IMR-90 (cell line): ENCODE measurements around the gene COX6A1. TPM values are rescaled to one million over a fixed set of nuclear protein-coding genes. Genes with fewer than 3 reads are reported as not detected.

Source experiments
- ATAC-seq: fragments of 200-7000 bp; cut with Tn5 transposase; 2 replicates; pipeline ENCODE4 v1.9.1; 2020; ENCODE audit warnings: low read depth, mild to moderate bottlenecking, moderate library complexity
- BruUV-seq: library from RNA; stranded (reverse); fragments of 400-500 nt; replicated peaks from 2 replicates; lab custom pipeline; 2021; lab: Mats Ljungman, UMichigan
- CTCF ChIA-PET: fragments of 300-600 bp; formaldehyde crosslinking; extraction: SDS; loops from one replicate; lab custom pipeline; 2021; ENCODE audit warnings: antibody characterized with exemption; lab: Yijun Ruan, JAX
- POLR2A ChIA-PET: fragments of 300-600 bp; sonication (Branson Sonifier 250); formaldehyde crosslinking; loops from one replicate; lab custom pipeline; 2022; ENCODE audit warnings: antibody characterized with exemption; ENCODE audit not compliant: unreplicated experiment; lab: Charles Lee
- DNase-seq: peaks from one replicate; pipeline ENCODE4 v3.0.0; 2013
- H2AFZ ChIP-seq: replicated peaks from 2 replicates; pipeline ENCODE3; 2013; ENCODE audit warnings: low read length, mild to moderate bottlenecking; ENCODE audit not compliant: poor library complexity
- H2AK5ac ChIP-seq: 2 replicates; pipeline ENCODE4 v1.6.1; 2013; ENCODE audit warnings: low read depth, low read length, inconsistent platforms
- H2AK9ac ChIP-seq: replicated peaks from 2 replicates; pipeline ENCODE3; 2013; ENCODE audit warnings: mild to moderate bottlenecking, low read depth, low read length, moderate library complexity; ENCODE audit not compliant: poor library complexity
- H2BK120ac ChIP-seq: 2 replicates; pipeline ENCODE4 v1.6.1; 2013; ENCODE audit warnings: low read depth, low read length, inconsistent platforms
- H2BK15ac ChIP-seq: 3 replicates; pipeline ENCODE4 v1.6.1; 2013; ENCODE audit warnings: low read depth, low read length, inconsistent platforms
- H2BK20ac ChIP-seq: 2 replicates; pipeline ENCODE4 v1.6.1; 2013; ENCODE audit warnings: low read depth, mild to moderate bottlenecking, inconsistent platforms, low read length, moderate library complexity
- H2BK5ac ChIP-seq: 2 replicates; pipeline ENCODE4 v1.6.1; 2013; ENCODE audit warnings: mild to moderate bottlenecking, low read depth, low read length, inconsistent platforms; ENCODE audit not compliant: poor library complexity, severe bottlenecking
- H3K14ac ChIP-seq: replicated peaks from 2 replicates; pipeline ENCODE4 v1.6.1; 2013; ENCODE audit warnings: low read depth, low read length, inconsistent platforms
- H3K18ac ChIP-seq: 2 replicates; pipeline ENCODE4 v1.6.1; 2013; ENCODE audit warnings: low read depth, low read length, control low read depth
- H3K23ac ChIP-seq: 2 replicates; pipeline ENCODE4 v1.6.1; 2013; ENCODE audit warnings: low read depth, low read length, inconsistent platforms
- H3K27ac ChIP-seq: 2 replicates; pipeline ENCODE4 v1.5.1; 2013; ENCODE audit warnings: mild to moderate bottlenecking, control low read depth, low read length; ENCODE audit not compliant: insufficient read depth
- H3K27me3 ChIP-seq: 2 replicates; pipeline ENCODE4 v1.6.1; 2013; ENCODE audit warnings: low read length; ENCODE audit not compliant: control insufficient read depth, insufficient read depth
- H3K36me3 ChIP-seq: 2 replicates; pipeline ENCODE4 v1.6.1; 2013; ENCODE audit warnings: low read length, mixed read lengths; ENCODE audit not compliant: control insufficient read depth, insufficient read depth
- H3K4ac ChIP-seq: 2 replicates; pipeline ENCODE4 v1.6.1; 2013; ENCODE audit warnings: low read depth, low read length, inconsistent platforms
- H3K4me1 ChIP-seq: 2 replicates; pipeline ENCODE4 v1.6.1; 2013; ENCODE audit warnings: low read length, mixed read lengths; ENCODE audit not compliant: control insufficient read depth, insufficient read depth
- H3K4me2 ChIP-seq: 2 replicates; pipeline ENCODE4 v1.6.1; 2013; ENCODE audit warnings: low read depth, mild to moderate bottlenecking, control low read depth, low read length, moderate library complexity
- H3K4me3 ChIP-seq: 2 replicates; pipeline ENCODE4 v1.5.1; 2013; ENCODE audit warnings: low read depth, mild to moderate bottlenecking, control low read depth, low read length, moderate library complexity; ENCODE audit not compliant: insufficient read depth
- H3K56ac ChIP-seq: 2 replicates; pipeline ENCODE4 v1.6.1; 2013; ENCODE audit warnings: low read length, inconsistent platforms; ENCODE audit not compliant: insufficient read depth; ENCODE audit errors: extremely low read depth
- H3K79me1 ChIP-seq, 2 experiments: 2 replicates each; pipeline ENCODE4 v1.6.1; 2013; ENCODE audit warnings: low read length in 2 of 2, inconsistent platforms in 1 of 2, low read depth in 1 of 2
- H3K9ac ChIP-seq: 2 replicates; pipeline ENCODE4 v1.6.1; 2013; ENCODE audit warnings: low read depth, low read length, control low read depth
- H3K9me1 ChIP-seq: 2 replicates; pipeline ENCODE4 v1.6.1; 2013; ENCODE audit warnings: low read length, inconsistent platforms; ENCODE audit not compliant: insufficient read depth
- H3K9me3 ChIP-seq: 2 replicates; pipeline ENCODE4 v1.6.1; 2013; ENCODE audit warnings: low read length; ENCODE audit not compliant: control insufficient read depth, insufficient read depth
- H4K20me1 ChIP-seq: 2 replicates; pipeline ENCODE4 v1.6.1; 2013; ENCODE audit warnings: low read length, inconsistent platforms; ENCODE audit not compliant: insufficient read depth
- H4K5ac ChIP-seq: 2 replicates; pipeline ENCODE4 v1.6.1; 2013; ENCODE audit warnings: mild to moderate bottlenecking, low read depth, low read length, control low read depth
- H4K8ac ChIP-seq, 2 experiments: 2 replicates each; pipeline ENCODE4 v1.6.1; 2013; ENCODE audit warnings: low read depth in 2 of 2, low read length in 2 of 2, control low read depth in 1 of 2, inconsistent platforms in 1 of 2
- H4K91ac ChIP-seq: 2 replicates; pipeline ENCODE4 v1.6.1; 2013; ENCODE audit warnings: low read depth, low read length, inconsistent platforms; ENCODE audit not compliant: insufficient read depth
- BHLHE40 ChIP-seq: fragments of 150-350 bp; IDR thresholded peaks from 2 replicates; pipeline ENCODE4 v1.6.1; 2016; ENCODE audit warnings: mild to moderate bottlenecking, low read depth, low read length
- CEBPB ChIP-seq: IDR thresholded peaks from 2 replicates; pipeline ENCODE4 v1.6.1; 2012; ENCODE audit warnings: low read depth, low read length, improper control_type of control experiment
- CHD1 ChIP-seq: IDR thresholded peaks from 2 replicates; pipeline ENCODE4 v1.6.1; 2012; ENCODE audit warnings: low read depth, low read length, improper control_type of control experiment
- ELK1 ChIP-seq: fragments of 150-350 bp; IDR thresholded peaks from 2 replicates; pipeline ENCODE4 v1.6.1; 2016; ENCODE audit warnings: low read depth, mild to moderate bottlenecking, low read length, moderate library complexity, borderline replicate concordance
- MXI1 ChIP-seq: IDR thresholded peaks from 2 replicates; pipeline ENCODE4 v1.6.1; 2012; ENCODE audit warnings: low read depth, mild to moderate bottlenecking, low read length, moderate library complexity, borderline replicate concordance
- POLR2A ChIP-seq: IDR thresholded peaks from 2 replicates; pipeline ENCODE4 v1.6.1; 2012; ENCODE audit warnings: mild to moderate bottlenecking, low read depth, low read length
- RAD21 ChIP-seq: IDR thresholded peaks from 2 replicates; pipeline ENCODE4 v1.6.1; 2012; ENCODE audit warnings: low read length, improper control_type of control experiment
- USF2 ChIP-seq: fragments of 150-350 bp; IDR thresholded peaks from 2 replicates; pipeline ENCODE4 v1.6.1; 2017; ENCODE audit warnings: mild to moderate bottlenecking, antibody characterized with exemption, low read length, low read depth
- WGBS, 2 experiments: methylation state at CpG; one replicate each; pipeline versions ENCODE4 v1.1.5 to v1.1.7; 2013; ENCODE audit warnings: missing lambda C conversion rate in 2 of 2; ENCODE audit not compliant: insufficient read length in 1 of 2; ENCODE audit errors: extremely low coverage in 2 of 2; 5-methylcytosine and 5-hydroxymethylcytosine counted together
- dilution Hi-C: fragments of 300-500 bp; cut with HindIII; formaldehyde crosslinking; loops from one replicate; pipeline ENCODE4 v1.14.3; 2018; ENCODE audit warnings: low sequenced_read_pairs; ENCODE audit not compliant: unreplicated experiment
- in situ Hi-C: fragments of 300-500 bp; cut with MboI; formaldehyde crosslinking; loops from 3 replicates; pipeline ENCODE4 v1.14.3; 2019; ENCODE audit warnings: low sequenced_read_pairs, inconsistent platforms, mixed read lengths
- intact Hi-C: fragments of 100-400 bp; cut with micrococcal nuclease; formaldehyde crosslinking; loops from 2 replicates; pipeline ENCODE4 v1.10.0; 2022
- polyA plus RNA-seq, 3 experiments: library from polyadenylated mRNA; depleted of rRNA; stranded (reverse); fragments of >200 nt; gene quantifications; 2 replicates each; pipeline ENCODE4 v1.2.3, GENCODE V29; 2012; ENCODE audit warnings: low replicate concordance in 1 of 3
- total RNA-seq: library from RNA; depleted of rRNA; stranded (reverse); fragments of >200 nt; gene quantifications from 2 replicates; pipeline ENCODE4 v1.2.3, GENCODE V29; 2012

The COX6A1 gene
- total and polyA plus RNA-seq, 2 of the 4 experiments (the other 2 are of a cell fraction) = 396 to 541 TPM

- no peak overlapping the region for H2AFZ ChIP-seq
Observed at GRCh38 chr12:120473807-120474615, 36.1 kb downstream of the COX6A1 start.

More at GRCh38 chr12:120473807-120474615, 36.1 kb downstream of the COX6A1 start:
- DNase-seq (no peak), ATAC-seq (no peak)
- Histone ChIP-seq H3K4me3 (no peak overlapping the region), H3K9ac (no peak overlapping the region), H2BK5ac (peak overlapping the region; percentile 53), H3K36me3 (no peaks in the 10 kb centered on the region), H4K8ac (peak overlapping the region in 1 of 2 experiments; percentile 47; a peak in 2 of 4 replicates), H2BK20ac (no peak overlapping the region), H3K79me1 (peaks cover 19 to 46% of the 10 kb centered on the region in 2 experiments), H3K4me2 (no peak overlapping the region; the same call in 1 of the 2 replicates), H3K18ac (no peak overlapping the region), H2BK15ac (no peak overlapping the region), H3K56ac (no peak overlapping the region), H3K23ac (no peak overlapping the region), H2AK9ac (no peak overlapping the region), H3K4me1 (peaks cover 4% of the 10 kb centered on the region), H3K9me3 (no peaks in the 10 kb centered on the region), H3K4ac (no peak overlapping the region), H3K14ac (no peak overlapping the region), H4K91ac (no peak overlapping the region; the same call in 1 of the 2 replicates), H3K27ac (no peak overlapping the region), H4K20me1 (peaks cover 3% of the 10 kb centered on the region; the same call in 1 of the 2 replicates), H4K5ac (no peak overlapping the region), H2AK5ac (peak overlapping the region; percentile 4; the same call in 1 of the 2 replicates), H3K27me3 (no peaks in the 10 kb centered on the region), H2BK120ac (no peak overlapping the region), H3K9me1 (peaks cover 4% of the 10 kb centered on the region; the same call in 1 of the 2 replicates)
- in situ Hi-C loops = no loop called here
- ChIA-PET CTCF (no interaction called here), POLR2A (no interaction called here)
- WGBS, 2 experiments = 80% methylated on average over 3 of the region's 6 CpGs; no CpG with 5 or more reads in 1 of the 2 experiments
- intact Hi-C loops = loop anchor here (2.0 kb wide), 1 partner anchor 21 kb away; no protein-coding TSS in a partner anchor
- dilution Hi-C loops = no loop called here
- BruUV-seq = no TSS peak
- TF ChIP-seq CHD1 (no peak), BHLHE40 (no peak), POLR2A (no peak), CEBPB (no peak), MXI1 (no peak), USF2 (no peak), ELK1 (no peak), RAD21 (no peak)
